Endothelial cell of umbilical vein (primary cell): Measurements from ENCODE around the gene SEPTIN7. TPM values are rescaled to one million over a fixed set of nuclear protein-coding genes. Genes with fewer than 3 reads are reported as not detected.

Experiments
- BruUV-seq: library from RNA; stranded (reverse); fragments of 400-500 nt; replicated peaks from 2 replicates; lab custom pipeline; 2021; lab: Mats Ljungman, UMichigan
- CTCF ChIA-PET: fragments of 300-600, 350-600 bp; sonication (Branson Sonifier 250); formaldehyde crosslinking; loops from one replicate; lab custom pipeline; 2021; ENCODE audit warnings: antibody characterized with exemption, inconsistent platforms; lab: Charles Lee
- POLR2A ChIA-PET: fragments of 300-600, 350-600 bp; sonication (Branson Sonifier 250); formaldehyde crosslinking; loops from one replicate; lab custom pipeline; 2021; ENCODE audit warnings: antibody characterized with exemption, inconsistent platforms; lab: Charles Lee
- DNase-seq: peaks from one replicate; pipeline ENCODE4 v3.0.0-alpha.2; 2011; ENCODE audit warnings: low read depth, low spot score
- FAIRE-seq: peaks from 2 replicates; lab custom pipeline; 2011; peaks lifted over from hg19 to GRCh38; lab: Jason Lieb, UNC
- H2AFZ ChIP-seq: 2 replicates; pipeline ENCODE4 v1.6.0; 2012; ENCODE audit warnings: low read depth, low read length, control low read depth, inconsistent platforms
- H3K27ac ChIP-seq: 2 replicates; pipeline ENCODE4 v1.5.1; 2011; ENCODE audit warnings: low read depth, mild to moderate bottlenecking, control low read depth, low read length, moderate library complexity; ENCODE audit not compliant: insufficient read depth
- H3K27me3 ChIP-seq, 2 experiments: 2 replicates each; pipeline versions ENCODE4 v1.6.0 to v1.6.1; 2011; ENCODE audit warnings: low read length in 2 of 2, mixed read lengths in 1 of 2; ENCODE audit not compliant: control insufficient read depth in 2 of 2, insufficient read depth in 2 of 2
- H3K36me3 ChIP-seq, 2 experiments: 2 replicates in 1 of 2; 3 replicates in 1 of 2; pipeline ENCODE4 v1.5.1; 2011; ENCODE audit warnings: low read length in 2 of 2, mild to moderate bottlenecking in 1 of 2, moderate library complexity in 1 of 2; ENCODE audit not compliant: control insufficient read depth in 2 of 2, insufficient read depth in 2 of 2; ENCODE audit errors: extremely low read depth in 1 of 2
- H3K4me1 ChIP-seq: 3 replicates; pipeline ENCODE4 v1.5.1; 2011; ENCODE audit warnings: mild to moderate bottlenecking, low read length; ENCODE audit not compliant: control insufficient read depth, insufficient read depth; ENCODE audit errors: extremely low read depth
- H3K4me2 ChIP-seq: 2 replicates; pipeline ENCODE4 v1.6.1; 2011; ENCODE audit warnings: low read length, control low read depth, mixed read lengths; ENCODE audit not compliant: insufficient read depth
- H3K4me3 ChIP-seq, 3 experiments: fragments of 200-600 bp in 1 of 3; sonication (generic), shearing (Covaris generic) in 1 of 3; replicated peaks in 1 of 3; 2 replicates each; pipeline ENCODE4 v1.5.1; 2011 to 2016; ENCODE audit warnings: control low read depth in 3 of 3, low read length in 3 of 3, mild to moderate bottlenecking in 2 of 3, inconsistent platforms in 1 of 3, low read depth in 1 of 3, moderate library complexity in 1 of 3; ENCODE audit not compliant: insufficient read depth in 1 of 3
- H3K79me2 ChIP-seq: 2 replicates; pipeline ENCODE4 v1.6.0; 2012; ENCODE audit warnings: low read length, inconsistent platforms; ENCODE audit not compliant: control insufficient read depth, insufficient read depth
- H3K9ac ChIP-seq: replicated peaks from 2 replicates; pipeline ENCODE3; 2011; ENCODE audit warnings: low read length, control low read depth; ENCODE audit not compliant: insufficient read depth; ENCODE audit errors: extremely low read depth
- H3K9me1 ChIP-seq: replicated peaks from 3 replicates; pipeline ENCODE4 v1.6.0; 2011; ENCODE audit warnings: mild to moderate bottlenecking, low read length; ENCODE audit not compliant: control insufficient read depth, insufficient read depth; ENCODE audit errors: extremely low read depth
- H3K9me3 ChIP-seq: replicated peaks from 2 replicates; pipeline ENCODE4 v1.5.1; 2012; ENCODE audit warnings: low read length, inconsistent platforms; ENCODE audit not compliant: control insufficient read depth, insufficient read depth
- H4K20me1 ChIP-seq: replicated peaks from 2 replicates; pipeline ENCODE3; 2011; ENCODE audit warnings: mild to moderate bottlenecking, low read length; ENCODE audit not compliant: control insufficient read depth, insufficient read depth; ENCODE audit errors: extremely low read depth
- CTCF ChIP-seq, 2 donors: IDR thresholded peaks; 1 replicate in 1 of 2; 2 replicates in 1 of 2; pipeline ENCODE4 v1.5.1; 2011; ENCODE audit warnings: low read length in 2 of 2, mild to moderate bottlenecking in 2 of 2, moderate library complexity in 2 of 2, control low read depth in 1 of 2, inconsistent platforms in 1 of 2, low read depth in 1 of 2; ENCODE audit not compliant: insufficient read depth in 1 of 2; ENCODE audit errors: extremely low read depth in 1 of 2
- EZH2 ChIP-seq: IDR thresholded peaks from 2 replicates; pipeline ENCODE4 v1.6.1; 2012; ENCODE audit warnings: borderline replicate concordance, low read depth, mild to moderate bottlenecking, moderate library complexity, low read length, inconsistent platforms; ENCODE audit not compliant: severe bottlenecking
- FOS ChIP-seq: IDR thresholded peaks from 2 replicates; pipeline ENCODE4 v1.6.1; 2011; ENCODE audit warnings: mild to moderate bottlenecking, low read length, moderate library complexity, borderline replicate concordance; ENCODE audit not compliant: insufficient read depth
- GATA2 ChIP-seq: IDR thresholded peaks from 2 replicates; pipeline ENCODE4 v1.7.0; 2011; ENCODE audit warnings: low read depth, mild to moderate bottlenecking, moderate library complexity, mixed read lengths, low read length; ENCODE audit not compliant: insufficient read length, insufficient read depth
- JUN ChIP-seq: IDR thresholded peaks from 2 replicates; pipeline ENCODE4 v1.6.1; 2011; ENCODE audit warnings: borderline replicate concordance, low read depth; ENCODE audit not compliant: insufficient read length, insufficient read depth
- MAX ChIP-seq: IDR thresholded peaks from 2 replicates; pipeline ENCODE4 v1.6.1; 2011; ENCODE audit not compliant: insufficient read depth, insufficient read length
- MYC ChIP-seq: IDR thresholded peaks from one replicate; pipeline ENCODE4 v1.6.1; 2011; ENCODE audit warnings: mild to moderate bottlenecking, low read depth, low read length
- POLR2A ChIP-seq: IDR thresholded peaks from 2 replicates; pipeline ENCODE4 v1.6.1; 2012; ENCODE audit warnings: low read depth, mild to moderate bottlenecking, control low read depth, low read length
- POLR2AphosphoS5 ChIP-seq: IDR thresholded peaks from 2 replicates; pipeline ENCODE4 v1.6.1; 2012; ENCODE audit warnings: low read depth, mild to moderate bottlenecking, control low read depth, low read length, moderate library complexity; ENCODE audit not compliant: insufficient read depth
- dilution Hi-C: fragments of 300-500 bp; cut with MboI; formaldehyde crosslinking; loops from one replicate; pipeline ENCODE4 v1.15.0; 2019; ENCODE audit warnings: low sequenced_read_pairs; ENCODE audit not compliant: extremely low pct_ligation_motif_present
- intact Hi-C: fragments of 100-400 bp; cut with micrococcal nuclease; formaldehyde crosslinking; loops from one replicate; pipeline ENCODE4 v1.10.0; 2022
- polyA plus RNA-seq, 4 experiments: library from polyadenylated mRNA; depleted of rRNA in 3 of 4; stranded (reverse) in 3 of 4; unstranded in 1 of 4; fragments of >200 nt; gene quantifications; 2 replicates each; pipeline versions ENCODE4 v1.2.1 to v1.2.3, GENCODE V29; 2011 to 2012; ENCODE audit warnings: missing spikeins in 1 of 4
- total RNA-seq: library from RNA; stranded (reverse); gene quantifications from 2 replicates; pipeline ENCODE4 v1.2.3, GENCODE V29; 2021

Gene SEPTIN7
- total and polyA plus RNA-seq, 2 donors (not counting 3 experiments of a cell fraction or from before 2014, with no cell fraction given), result 73.6 to 228 TPM

- CTCF ChIA-PET, result interaction anchor here (0.9 kb wide), 1 partner anchor 18 kb away, joined by 3 read pairs; no protein-coding TSS in a partner anchor
- no peaks in the 10 kb centered on the region for H3K4me1 ChIP-seq
- no peak overlapping the region for H3K9ac ChIP-seq
- no peak overlapping the region for H3K4me2 ChIP-seq
- no peaks in the 10 kb centered on the region for H3K36me3 ChIP-seq
- FAIRE-seq, result no peak
- H3K27me3 ChIP-seq, result no peaks in the 10 kb centered on the region
- intact Hi-C loops (no loop called here), dilution Hi-C loops (no loop called here)
- POLR2A ChIA-PET, result no interaction called here
- peaks cover 100% of the 10 kb centered on the region for H3K79me2 ChIP-seq
- H3K9me1 ChIP-seq, result no peaks in the 10 kb centered on the region
- peaks cover 30% of the 10 kb centered on the region for H4K20me1 ChIP-seq
- H3K27ac ChIP-seq, result no peak overlapping the region
- H2AFZ ChIP-seq, result no peak overlapping the region
- BruUV-seq, result no TSS peak
- H3K4me3 ChIP-seq, result no peak overlapping the region
- TF ChIP-seq MYC (no peak), GATA2 (no peak), MAX (no peak), JUN (no peak), CTCF (IDR thresholded peaks at IDR 0.05; ENCODE audit: extremely low read depth in 1 of 2, insufficient read depth in 1 of 2, low read depth in 1 of 2, low read length in 2 of 2) (no peak), POLR2AphosphoS5 (no peak), EZH2 (no peak), FOS (no peak), POLR2A (no peak)
- no peak for DNase-seq
- H3K9me3 ChIP-seq, result no peaks in the 10 kb centered on the region
Measured at GRCh38 chr7:35819310-35819709, 18.5 kb downstream of the SEPTIN7 start.
